ENCODE results near the gene ELOB. TPM values are rescaled to one million over a fixed set of nuclear protein-coding genes. Genes with fewer than 3 reads are reported as not detected.

Gene ELOB
- total and polyA plus RNA-seq, 2 of the 8 experiments (the other 6 are each of a cell fraction or from before 2014, with no cell fraction given): 237 to 1,357 TPM

- TF ChIP-seq CHD7 (IDR thresholded peaks at IDR 0.05; ENCODE audit: insufficient replicate concordance, low read length) (no peak), SIN3A (conservative IDR thresholded peaks at IDR 0.05 in 1 of 2, IDR thresholded peaks at IDR 0.05 in 1 of 2; ENCODE audit: low read depth in 1 of 2, low read length in 2 of 2) (0 out of 4 replicates have a peak, but pooled peaks of 1 of the 2 experiments have one; percentile 13), ZNF274 (IDR thresholded peaks at IDR 0.05; ENCODE audit: borderline replicate concordance, extremely low read depth, low read length) (no peak), TAF1 (IDR thresholded peaks at IDR 0.05; ENCODE audit: low read depth, low read length) (no peak)
Observed at GRCh38 chr16:2775765-2776499, 1.1 kb downstream of the ELOB start (continued).
